Lung (tissue), 12 donors: ENCODE results near the gene STARD5. TPM values are rescaled to one million over a fixed set of nuclear protein-coding genes. Genes with fewer than 3 reads are reported as not detected.

Experiments
- ATAC-seq: fragments of 200-7000 bp; cut with Tn5 transposase; one replicate; pipeline ENCODE4 v1.9.1; 2020; ENCODE audit warnings: moderate number of reproducible peaks; ENCODE audit not compliant: insufficient read depth, low FRiP score
- DNase-seq, 3 donors: peaks; one replicate each; pipeline ENCODE4 v3.0.0-alpha.2; 2013 to 2017
- H3K27ac ChIP-seq, 2 donors: one replicate each; pipeline ENCODE4 v1.5.1; 2013; ENCODE audit warnings: mild to moderate bottlenecking in 2 of 2, moderate library complexity in 2 of 2, control low read depth in 1 of 2, inconsistent platforms in 1 of 2, low read depth in 1 of 2, low read length in 1 of 2
- H3K27me3 ChIP-seq, 3 donors: one replicate each; pipeline ENCODE4 v1.5.1; 2013; ENCODE audit warnings: low read length in 2 of 3; ENCODE audit not compliant: control insufficient read depth in 3 of 3, insufficient read depth in 3 of 3
- H3K36me3 ChIP-seq, 4 donors: one replicate each; pipeline ENCODE4 v1.5.1; 2013; ENCODE audit warnings: low read length in 4 of 4, mild to moderate bottlenecking in 1 of 4, moderate library complexity in 1 of 4; ENCODE audit not compliant: control insufficient read depth in 4 of 4, insufficient read depth in 4 of 4
- H3K4me1 ChIP-seq, 5 donors: one replicate each; pipeline ENCODE4 v1.5.1; 2013; ENCODE audit warnings: low read length in 5 of 5, mild to moderate bottlenecking in 2 of 5, moderate library complexity in 1 of 5; ENCODE audit not compliant: control insufficient read depth in 5 of 5, insufficient read depth in 5 of 5
- H3K4me3 ChIP-seq: one replicate; pipeline ENCODE4 v1.5.1; 2013; ENCODE audit warnings: mild to moderate bottlenecking, control low read depth, moderate library complexity
- H3K9ac ChIP-seq, 2 donors: one replicate each; pipeline ENCODE4 v1.5.1; 2013; ENCODE audit warnings: low read length in 2 of 2, control low read depth in 1 of 2; ENCODE audit not compliant: insufficient read depth in 1 of 2
- H3K9me3 ChIP-seq, 4 donors: one replicate each; pipeline ENCODE4 v1.5.1; 2013; ENCODE audit warnings: low read length in 3 of 4, mild to moderate bottlenecking in 1 of 4, moderate library complexity in 1 of 4; ENCODE audit not compliant: control insufficient read depth in 4 of 4, insufficient read depth in 3 of 4
- WGBS, 2 donors: extraction: QIAGEN DNeasy Blood & Tissue Kit; methylation state at CpG; one replicate each; pipeline ENCODE4 v1.1.7; 2013; 5-methylcytosine and 5-hydroxymethylcytosine counted together
- polyA plus RNA-seq, 2 donors: library from polyadenylated mRNA; stranded (reverse); fragments of 200-250 nt; gene quantifications; one replicate each; pipeline ENCODE4 v1.2.1, GENCODE V29; 2013
- total RNA-seq, 2 donors: library from RNA; depleted of rRNA in 1 of 2; stranded (reverse); fragments of >200 nt in 1 of 2; gene quantifications; one replicate each; pipeline ENCODE4 v1.2.1, GENCODE V29; 2014 to 2021
- TF ChIP-seq, protein P1 (sequence below): IDR thresholded peaks from 2 replicates; pipeline ENCODE4 v1.5.1; 2012; ENCODE audit warnings: mild to moderate bottlenecking; ENCODE audit errors: control extremely low read depth, extremely low read depth
- donor health status: control.
- donor health status: control.
- donor health status: Bipolar disorder and iron deficiency.
- donor health status: healthy.
- donor health status: DM: yes; HTN: yes; CAD: no.

Gene STARD5
- total and polyA plus RNA-seq, 4 donors, result 2.9 to 7.0 (median 5.0) TPM

DNA sequence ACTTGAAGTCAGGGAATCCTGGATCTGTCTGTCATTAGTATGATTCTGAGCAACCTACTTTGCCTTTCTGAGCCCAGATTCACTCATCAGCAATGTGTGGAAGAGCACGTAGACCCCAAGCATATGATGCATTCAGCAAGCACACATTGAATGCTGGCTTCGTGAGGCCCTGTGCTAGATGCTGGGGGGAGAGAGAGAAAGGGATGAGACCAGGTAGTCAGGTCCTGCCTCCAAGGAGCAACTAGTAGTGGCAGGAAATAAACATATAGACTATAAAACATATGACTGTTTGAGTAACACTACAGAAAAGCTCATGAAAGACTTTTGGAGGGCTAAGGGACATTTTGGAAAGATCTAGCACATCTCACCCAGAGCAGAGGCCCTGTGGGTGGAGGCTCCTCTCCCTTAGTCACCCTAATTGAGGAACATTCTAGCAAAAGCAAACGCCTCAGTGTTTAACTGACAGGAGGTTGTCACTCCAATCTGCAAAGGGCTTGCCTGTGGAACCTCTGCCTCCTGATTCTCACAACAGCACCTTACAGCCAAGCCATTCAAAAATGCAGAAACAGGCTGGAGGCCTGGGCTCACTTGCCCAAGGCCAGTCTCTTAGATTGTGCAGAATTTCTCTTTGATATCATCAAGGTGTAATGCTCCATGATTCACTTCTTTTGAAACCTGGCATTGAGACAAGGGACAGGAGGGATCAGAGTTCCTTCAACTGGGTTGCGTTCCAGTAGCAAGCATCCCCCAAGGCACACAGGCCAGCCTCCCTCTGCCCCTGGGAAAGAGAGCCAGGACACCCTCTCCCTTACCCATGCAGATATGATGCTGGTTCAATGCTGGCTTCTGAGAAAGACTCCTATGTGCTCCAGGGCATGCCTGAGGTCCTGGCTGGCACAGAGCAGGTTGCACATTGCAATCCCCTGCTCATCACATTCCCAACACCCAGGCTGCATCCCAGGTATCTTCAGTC lies 26.1 kb downstream of the STARD5 start:
- peaks cover 0 to 21% (median 0%) of the 10 kb centered on the region in 5 donors for H3K4me1 ChIP-seq
- H3K27ac ChIP-seq, result peak overlapping the region in 1 of 2 donors; percentile 82
- ATAC-seq, result no peak
- TF ChIP-seq, protein P1, sequence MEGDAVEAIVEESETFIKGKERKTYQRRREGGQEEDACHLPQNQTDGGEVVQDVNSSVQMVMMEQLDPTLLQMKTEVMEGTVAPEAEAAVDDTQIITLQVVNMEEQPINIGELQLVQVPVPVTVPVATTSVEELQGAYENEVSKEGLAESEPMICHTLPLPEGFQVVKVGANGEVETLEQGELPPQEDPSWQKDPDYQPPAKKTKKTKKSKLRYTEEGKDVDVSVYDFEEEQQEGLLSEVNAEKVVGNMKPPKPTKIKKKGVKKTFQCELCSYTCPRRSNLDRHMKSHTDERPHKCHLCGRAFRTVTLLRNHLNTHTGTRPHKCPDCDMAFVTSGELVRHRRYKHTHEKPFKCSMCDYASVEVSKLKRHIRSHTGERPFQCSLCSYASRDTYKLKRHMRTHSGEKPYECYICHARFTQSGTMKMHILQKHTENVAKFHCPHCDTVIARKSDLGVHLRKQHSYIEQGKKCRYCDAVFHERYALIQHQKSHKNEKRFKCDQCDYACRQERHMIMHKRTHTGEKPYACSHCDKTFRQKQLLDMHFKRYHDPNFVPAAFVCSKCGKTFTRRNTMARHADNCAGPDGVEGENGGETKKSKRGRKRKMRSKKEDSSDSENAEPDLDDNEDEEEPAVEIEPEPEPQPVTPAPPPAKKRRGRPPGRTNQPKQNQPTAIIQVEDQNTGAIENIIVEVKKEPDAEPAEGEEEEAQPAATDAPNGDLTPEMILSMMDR, result no peak
- no peak overlapping the region for H3K9ac ChIP-seq
- WGBS, 2 donors, result 40 to 68% methylated on average over 4 of the region's 4 CpGs
- no peaks in the 10 kb centered on the region for H3K9me3 ChIP-seq
- no peak overlapping the region for H3K4me3 ChIP-seq
- no peak for DNase-seq
- no peaks in the 10 kb centered on the region for H3K27me3 ChIP-seq
- H3K36me3 ChIP-seq, result peaks cover 0 to 21% (median 3%) of the 10 kb centered on the region in 4 donors

DNA sequence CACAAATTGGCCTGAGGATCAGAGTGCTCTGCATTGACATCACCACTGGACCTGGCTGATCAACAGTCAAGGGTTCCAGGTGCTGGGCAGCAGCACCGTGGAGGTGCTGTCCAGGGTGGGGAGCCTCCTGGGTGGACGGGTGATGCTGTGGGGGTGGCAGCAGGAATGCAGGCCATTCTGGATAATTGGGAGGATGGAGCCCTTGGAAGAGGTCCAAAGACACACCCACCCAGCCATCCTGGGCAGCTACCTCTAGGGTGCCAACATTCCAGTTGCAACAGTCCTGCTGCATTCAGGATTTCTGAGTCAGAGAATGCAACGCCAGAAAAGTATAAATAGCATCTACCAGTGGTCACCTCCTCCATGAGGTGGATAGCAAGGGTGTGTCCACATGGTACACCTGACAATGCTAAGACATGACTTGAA lies 26.8 kb downstream of the STARD5 start:
- Histone ChIP-seq H3K27ac (peak overlapping the region in 1 of 2 donors; percentile 82), H3K27me3 (no peaks in the 10 kb centered on the region), H3K36me3 (peaks cover 0 to 20% (median 3%) of the 10 kb centered on the region in 4 donors), H3K4me3 (no peak overlapping the region), H3K9me3 (no peaks in the 10 kb centered on the region), H3K4me1 (peaks cover 0 to 19% (median 0%) of the 10 kb centered on the region in 5 donors), H3K9ac (no peak overlapping the region)
- TF ChIP-seq, protein P1, result no peak
- no peak for ATAC-seq
- DNase-seq, result peak in 1 of 3 donors; percentile 10
- WGBS, 2 donors, result 15 to 28% methylated on average over 3 of the region's 3 CpGs

DNA sequence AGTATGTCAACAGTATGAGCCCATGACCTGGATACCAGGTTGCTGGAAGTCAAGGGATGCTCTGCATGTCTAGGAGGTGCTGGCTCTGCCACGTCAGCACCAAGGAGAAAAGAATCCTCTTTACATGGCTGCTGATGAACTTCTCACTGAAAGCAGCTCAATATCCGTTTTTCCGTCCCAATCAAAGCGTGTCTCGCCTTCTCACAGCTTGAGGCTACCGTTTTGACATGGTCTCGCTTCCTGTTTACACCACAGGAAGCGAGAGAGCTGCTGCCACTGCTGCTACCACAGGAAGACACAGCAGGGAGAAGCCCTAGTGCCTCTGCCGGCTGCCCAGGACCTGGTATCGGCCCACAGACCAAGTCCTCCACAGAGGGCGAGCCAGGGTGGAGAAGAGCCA lies 27.3 kb downstream of the STARD5 start:
- TF ChIP-seq, protein P1, result no peak
- H3K4me3 ChIP-seq, result no peak overlapping the region
- H3K27me3 ChIP-seq, result no peaks in the 10 kb centered on the region
- ATAC-seq (peak; percentile 60), DNase-seq (peak; percentile 18 to 60 (median 39))
- peaks cover 0 to 20% (median 4%) of the 10 kb centered on the region in 4 donors for H3K36me3 ChIP-seq
- WGBS, 2 donors, result 15 to 34% methylated on average over 11 of the region's 11 CpGs
- peak overlapping the region in 1 of 2 donors; percentile 82 for H3K27ac ChIP-seq
- no peaks in the 10 kb centered on the region for H3K9me3 ChIP-seq
- H3K9ac ChIP-seq, result no peak overlapping the region
- H3K4me1 ChIP-seq, result peaks cover 0 to 15% (median 0%) of the 10 kb centered on the region in 5 donors
